ENCODE results near the gene RSPO4. TPM values are rescaled to one million over a fixed set of nuclear protein-coding genes. Genes with fewer than 3 reads are reported as not detected.

The RSPO4 gene
- total and polyA plus RNA-seq, 2 experiments from 2014 or later = 2.8 to 4.5 TPM

DNA sequence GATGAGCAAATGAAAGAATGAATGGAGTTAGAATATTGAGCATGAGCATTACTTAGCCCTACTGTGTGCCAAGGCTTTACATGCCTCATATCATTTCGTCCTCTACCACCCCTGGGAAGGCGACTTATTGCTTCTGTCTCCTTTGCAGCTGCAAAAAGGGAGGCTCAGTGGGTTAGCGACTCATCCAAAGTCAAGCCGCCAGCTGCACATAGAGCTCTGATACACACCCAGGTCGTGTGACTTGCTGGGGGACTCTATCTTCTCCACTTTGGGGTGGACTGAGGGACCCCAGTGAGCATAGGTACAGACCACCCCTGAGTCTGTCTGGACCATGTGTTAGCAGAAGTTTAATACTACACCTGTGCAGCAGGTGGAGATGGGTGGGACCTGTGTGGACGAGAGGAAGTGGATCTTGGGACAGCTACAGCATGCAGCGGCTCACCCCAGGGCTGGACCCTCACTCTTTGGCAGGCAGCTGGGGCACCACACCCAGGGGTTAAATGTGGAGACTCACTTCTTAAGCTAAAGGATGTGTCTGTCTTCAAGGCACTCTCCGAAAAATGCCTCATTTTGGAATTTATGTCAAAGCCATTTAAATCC lies 49.8 kb downstream of the RSPO4 start:
- H3K4me1 Mint-ChIP-seq = 0 out of 3 replicates have a peak, but pooled peaks cover 2% of the 10 kb centered on the region
- Histone ChIP-seq H3K4me2 (no peak overlapping the region), H3K4me3 (no peak overlapping the region), H2AFZ (no peak overlapping the region), H3K27me3 (ENCODE audit: insufficient read depth) (no peaks in the 10 kb centered on the region), H3K9me2 (ENCODE audit: insufficient read depth) (no peaks in the 10 kb centered on the region), H3K36me3 (ENCODE audit: insufficient read depth) (no peaks in the 10 kb centered on the region), H3K4me1 (ENCODE audit: insufficient read depth) (0 out of 2 replicates have a peak, but pooled peaks cover 3% of the 10 kb centered on the region), H3K27ac (ENCODE audit: low read depth) (no peak overlapping the region), H4K20me1 (replicated peaks; ENCODE audit: insufficient read depth) (no peaks in the 10 kb centered on the region), H3K79me2 (replicated peaks; ENCODE audit: insufficient read depth) (no peaks in the 10 kb centered on the region), H3F3A (replicated peaks; ENCODE audit: low read depth) (no peaks in the 10 kb centered on the region)
- H3K4me3 Mint-ChIP-seq = no peak overlapping the region
- no peaks in the 10 kb centered on the region for H3K36me3 Mint-ChIP-seq (ENCODE audit: low read depth)
- no peak for ATAC-seq
- DNase-seq (ENCODE audit: low spot score) = no peak
- no peak overlapping the region for H3K27ac Mint-ChIP-seq
- H3K9me3 Mint-ChIP-seq = no peaks in the 10 kb centered on the region
- H3K27me3 Mint-ChIP-seq (ENCODE audit: insufficient read depth, low read depth, poor library complexity) = peaks cover 2% of the 10 kb centered on the region
- TF ChIP-seq STAT1 (IDR thresholded peaks at IDR 0.05; ENCODE audit: unreplicated experiment) = no peak
- TF ChIP-seq EZH2 (IDR thresholded peaks at IDR 0.05; ENCODE audit: low read depth, unreplicated experiment) = no peak
- TF ChIP-seq EZH2phosphoT487 (IDR thresholded peaks at IDR 0.05; ENCODE audit: unreplicated experiment) = no peak
- TF ChIP-seq CREB1 (CRISPR knock-in tag; IDR thresholded peaks at IDR 0.05; ENCODE audit: low read depth) = no peak
- TF ChIP-seq REST (IDR thresholded peaks at IDR 0.05; ENCODE audit: unreplicated experiment) = no peak
- TF ChIP-seq ZNF462 (CRISPR knock-in tag; IDR thresholded peaks at IDR 0.05) = no peak
- no peak for TF ChIP-seq CTCF (conservative IDR thresholded peaks at IDR 0.05; ENCODE audit: low read depth in 2 of 2)
- no peak for TF ChIP-seq ZNF114 (CRISPR knock-in tag; IDR thresholded peaks at IDR 0.05)
- TF ChIP-seq POLR2AphosphoS5 (IDR thresholded peaks at IDR 0.05; ENCODE audit: low read depth) = no peak
- TF ChIP-seq JUNB (IDR thresholded peaks at IDR 0.05; ENCODE audit: unreplicated experiment) = no peak
- TF ChIP-seq ZNF331 (CRISPR knock-in tag; IDR thresholded peaks at IDR 0.05; ENCODE audit: low read depth) = no peak
- no peak for TF ChIP-seq NANOG (IDR thresholded peaks at IDR 0.05; ENCODE audit: borderline replicate concordance)
- no peak for TF ChIP-seq ETS1 (IDR thresholded peaks at IDR 0.05)

Measured in GM23338 (cell line).